ENCODE data around the gene CREBRF.
A peak's percentile ranks its signal among the peaks of the same experiment; 100 is the strongest.
"Not testable (repeated sequence)": the region's sequence is repeated elsewhere in the genome, so short reads cannot be mapped to it uniquely, and the experiment has no call there.

CREBRF gene

DNA sequence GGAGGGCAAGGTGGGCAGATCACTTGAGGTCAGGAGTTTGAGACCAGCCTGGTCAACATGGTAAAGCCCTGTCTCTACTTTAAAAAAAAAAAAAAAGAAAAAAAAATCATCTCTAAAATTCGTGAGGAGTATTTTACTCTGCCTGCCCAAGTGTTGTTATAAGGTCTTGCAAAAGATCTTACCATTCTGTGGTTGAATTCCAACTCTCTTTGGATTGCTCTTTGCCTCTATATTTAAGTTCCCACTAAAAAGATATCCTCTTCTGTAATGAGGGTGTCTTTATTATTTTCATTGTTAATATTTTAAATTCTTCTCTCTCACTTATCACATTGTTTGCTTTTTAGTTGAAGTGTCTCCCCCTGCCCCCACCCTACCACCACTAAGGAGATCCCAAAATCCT, 33.4 kb downstream of the CREBRF start:
- DNase-seq, result no peak

DNA sequence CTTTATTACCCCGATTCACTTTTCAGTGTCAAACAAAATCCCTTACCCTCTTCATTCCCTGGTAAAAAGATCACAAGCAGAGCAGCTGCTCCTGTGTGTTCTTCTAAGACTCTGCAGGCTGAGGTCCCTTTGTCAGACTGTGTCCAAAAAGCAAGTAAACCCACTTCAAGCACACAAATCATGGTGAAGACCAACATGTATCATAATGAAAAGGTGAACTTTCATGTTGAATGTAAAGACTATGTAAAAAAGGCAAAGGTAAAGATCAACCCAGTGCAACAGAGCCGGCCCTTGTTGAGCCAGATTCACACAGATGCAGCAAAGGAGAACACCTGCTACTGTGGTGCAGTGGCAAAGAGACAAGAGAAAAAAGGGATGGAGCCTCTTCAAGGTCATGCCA, 34.5 kb downstream of the CREBRF start:
- no peak for DNase-seq

DNA sequence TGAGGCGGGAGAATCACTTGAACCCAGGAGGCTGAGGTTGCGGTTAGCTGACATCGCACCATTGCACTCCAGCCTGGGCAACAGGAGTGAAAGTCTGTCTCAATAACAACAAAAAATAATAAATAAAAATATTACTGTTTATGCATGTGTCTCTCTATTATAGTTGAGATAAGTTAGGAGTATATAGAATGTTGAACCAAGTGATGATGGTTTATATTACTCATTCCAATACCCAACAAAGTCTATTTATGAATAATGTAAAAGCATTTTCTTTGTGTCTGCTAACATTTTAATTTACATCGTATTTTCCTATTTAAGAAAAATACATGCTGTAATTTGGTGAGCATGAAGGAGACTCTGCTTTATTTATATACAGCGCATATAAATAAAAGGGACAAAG, 35.8 kb downstream of the CREBRF start:
- DNase-seq, result no peak

DNA sequence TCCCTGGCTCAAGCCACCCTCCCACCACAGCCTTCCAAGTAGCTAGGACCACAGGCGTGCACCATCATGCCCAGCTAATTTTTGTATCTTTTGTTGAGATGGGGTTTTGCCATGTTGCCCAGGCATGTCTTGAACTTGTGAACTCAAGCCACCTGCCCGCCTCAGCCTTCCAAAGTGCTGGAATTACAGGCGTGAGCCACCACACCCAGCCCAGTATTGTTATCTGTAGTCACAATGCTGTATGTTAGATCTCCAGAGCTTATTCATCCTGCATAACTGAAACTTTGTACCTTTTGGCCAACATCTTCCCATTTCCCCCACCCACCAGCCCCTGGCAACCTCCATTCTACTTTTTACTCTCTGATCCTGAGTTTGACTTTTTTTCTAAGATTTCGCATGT, 37.5 kb downstream of the CREBRF start:
- DNase-seq, result no peak

DNA sequence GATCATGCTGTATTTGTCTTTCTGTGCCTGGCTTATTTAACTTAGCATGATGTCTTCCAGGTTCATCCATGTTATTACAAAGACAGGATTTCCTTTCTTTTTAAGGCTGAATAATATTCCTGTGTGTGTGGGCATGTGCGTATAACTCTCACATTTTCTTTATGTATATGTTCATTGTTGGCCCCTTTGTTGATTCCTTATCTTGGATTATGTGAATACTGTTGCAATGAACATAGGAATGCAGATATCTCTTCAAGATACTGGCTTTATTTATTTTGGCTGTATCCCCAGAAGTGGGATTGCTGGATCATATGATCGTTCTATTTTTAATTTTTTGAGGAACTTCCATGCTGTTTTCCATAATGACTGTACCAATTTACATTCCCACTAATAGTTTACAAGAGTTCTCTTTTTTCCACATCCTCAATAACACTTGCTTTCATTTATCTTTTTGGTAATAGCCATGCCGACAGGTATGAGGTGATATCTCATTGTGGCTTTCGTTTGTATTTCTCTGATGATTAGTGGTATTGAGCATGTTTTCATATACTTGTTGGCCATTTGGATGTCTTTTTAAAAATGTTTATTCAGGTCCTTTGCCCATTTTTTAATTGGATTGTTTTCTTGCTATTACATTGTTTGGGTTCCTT, 38.0 kb downstream of the CREBRF start:
- DNase-seq, result no peak

DNA sequence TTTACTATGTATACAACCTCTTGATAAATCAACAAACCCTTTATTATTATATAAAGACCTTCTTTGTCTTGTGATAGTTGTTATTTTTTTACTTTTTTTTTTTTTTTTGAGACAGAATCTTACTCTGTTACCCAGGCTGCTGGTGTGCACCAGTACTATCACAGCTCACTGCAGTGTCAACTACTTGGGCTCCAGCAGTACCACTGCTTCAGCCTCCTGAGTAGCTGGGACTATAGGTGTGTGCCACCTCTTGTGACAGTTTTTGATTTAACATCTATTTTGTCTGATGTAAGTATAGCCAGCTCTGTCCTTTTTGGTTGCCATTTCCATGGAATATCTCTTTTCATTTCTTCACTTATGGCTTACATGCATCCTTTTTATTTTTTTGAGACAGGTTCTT, 42.6 kb downstream of the CREBRF start:
- no peak for DNase-seq

DNA sequence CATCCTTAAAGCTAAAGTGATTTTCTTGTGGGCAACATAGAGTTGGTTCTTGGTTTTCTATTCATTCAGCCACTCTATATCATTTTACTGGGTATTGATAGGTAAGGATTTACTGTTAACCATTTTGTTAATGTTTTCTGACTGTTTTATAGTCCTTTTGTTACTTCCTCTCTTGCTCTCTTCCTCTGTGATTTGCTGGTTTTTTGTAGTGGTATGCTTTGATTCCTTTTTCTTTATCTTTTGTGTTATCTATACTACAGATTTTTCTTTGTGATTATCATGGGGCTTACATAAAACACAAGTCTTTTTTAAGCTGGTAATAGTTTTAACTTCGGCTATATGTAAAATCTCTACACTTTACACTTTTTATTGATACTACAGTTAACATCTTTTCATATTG, 43.3 kb downstream of the CREBRF start:
- DNase-seq, result no peak

DNA sequence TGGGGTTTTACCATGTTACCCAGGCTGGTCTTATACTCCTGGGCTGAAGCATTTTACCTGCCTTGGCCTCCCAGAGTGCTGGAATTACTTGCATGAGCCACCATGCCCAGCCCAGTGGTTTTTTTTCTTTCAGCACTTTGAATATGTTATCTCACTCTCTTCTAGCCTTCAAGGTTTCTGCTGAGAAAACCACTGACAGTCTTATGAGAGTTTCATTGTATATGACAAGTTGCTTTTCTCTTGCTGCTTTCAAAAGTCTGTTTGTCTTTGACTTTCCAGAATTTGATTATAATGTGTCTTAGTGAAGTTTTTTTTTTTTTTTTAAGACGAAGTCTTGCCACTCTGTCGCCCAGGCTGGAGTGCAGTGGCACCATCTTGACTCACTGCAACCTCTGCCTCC, 45.1 kb downstream of the CREBRF start:
- DNase-seq, result no peak

DNA sequence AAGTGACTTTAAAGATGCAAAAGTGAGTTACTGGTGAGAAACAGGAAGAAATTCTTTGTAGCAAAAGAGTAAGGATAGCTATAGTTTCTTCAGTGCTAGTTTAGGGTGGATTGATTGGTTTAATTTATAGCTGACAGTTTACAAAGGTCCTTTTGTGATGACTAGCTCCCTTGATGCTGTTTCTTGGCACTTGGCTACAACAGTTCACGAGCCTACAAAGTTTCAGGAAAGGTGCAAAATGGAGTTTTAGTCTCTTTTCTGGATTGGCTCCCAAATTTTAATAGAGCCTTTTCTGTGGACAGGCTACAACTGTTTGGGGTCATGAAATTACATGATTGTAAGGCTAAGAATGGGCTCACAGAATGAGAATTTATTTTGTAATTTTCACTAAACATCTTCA, 47.3 kb downstream of the CREBRF start:
- DNase-seq, result no peak

DNA sequence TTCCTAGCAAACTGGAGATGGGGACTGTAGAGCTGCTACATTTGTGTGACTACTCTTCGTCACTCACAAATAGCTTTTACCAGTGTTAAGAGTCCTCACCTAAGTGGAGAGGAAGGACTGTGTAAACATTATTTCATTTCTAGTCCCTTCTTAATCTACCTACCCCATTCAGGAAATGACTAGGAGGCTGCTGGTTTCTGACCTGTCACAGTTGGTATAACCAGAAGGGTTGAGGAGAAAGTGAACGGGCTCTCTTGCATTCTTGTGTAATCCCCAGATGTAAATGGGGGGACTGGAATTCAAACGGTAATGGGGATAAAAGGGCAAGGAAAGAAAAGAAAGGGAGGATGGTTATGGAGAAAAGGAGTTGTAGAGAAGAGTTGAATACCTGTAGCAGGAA, 52.8 kb downstream of the CREBRF start:
- no peak for DNase-seq

DNA sequence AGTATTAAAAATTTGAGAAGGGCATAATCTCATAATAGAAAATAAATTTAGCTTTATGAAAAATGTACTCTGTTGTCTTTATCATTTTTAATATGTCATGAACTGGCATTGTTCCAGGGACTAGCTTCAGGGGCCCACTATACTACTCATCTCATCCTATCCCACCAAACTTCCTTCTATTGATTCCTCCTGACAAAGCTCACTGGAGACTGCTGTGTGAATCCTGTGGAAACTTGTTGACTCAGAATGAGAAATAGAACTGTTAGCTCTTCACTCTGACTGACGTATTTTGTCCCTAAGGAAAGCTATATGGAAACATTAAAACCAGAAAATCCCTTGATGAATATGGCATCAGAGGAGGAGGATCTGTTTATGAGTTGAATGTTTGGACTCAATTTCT, 58.4 kb downstream of the CREBRF start:
- DNase-seq, result no peak

DNA sequence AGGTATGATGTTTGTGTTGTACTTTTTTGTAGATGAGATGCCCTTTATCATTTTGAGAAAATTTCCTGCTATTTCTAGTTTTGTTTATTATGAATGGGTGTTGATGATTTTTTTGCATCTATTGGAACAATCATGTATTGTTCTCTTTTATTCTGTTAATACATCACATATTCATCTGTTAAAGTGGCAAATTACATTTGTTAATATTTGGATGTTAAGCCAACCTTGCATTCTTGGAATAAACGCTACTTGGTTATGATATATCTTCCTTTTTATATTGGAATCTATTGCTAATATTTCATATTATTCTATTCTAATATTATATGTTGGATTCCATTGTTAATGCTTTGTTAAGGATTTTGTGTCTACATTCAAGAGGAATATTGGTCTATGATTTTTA, 63.6 kb downstream of the CREBRF start:
- DNase-seq, result no peak

DNA sequence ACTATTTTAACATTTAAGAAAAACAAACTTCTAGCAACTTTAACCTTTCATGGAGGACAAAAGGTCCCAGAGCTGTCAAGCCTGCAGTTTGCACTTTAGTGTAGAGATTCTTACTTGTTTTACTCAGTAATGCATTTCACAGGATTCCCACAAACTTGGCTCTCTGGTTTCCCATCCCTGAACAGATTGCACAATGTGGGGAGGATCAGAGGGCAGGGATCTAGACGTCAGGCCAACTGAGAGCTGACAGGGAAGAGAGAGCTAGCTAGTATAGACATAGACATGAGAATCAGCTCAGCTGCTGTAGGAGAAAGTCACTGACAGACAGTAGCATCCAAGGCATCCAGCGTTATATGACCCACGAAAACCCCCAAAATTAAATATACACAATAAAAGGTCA, 67.3 kb downstream of the CREBRF start:
- DNase-seq, result no peak

DNA sequence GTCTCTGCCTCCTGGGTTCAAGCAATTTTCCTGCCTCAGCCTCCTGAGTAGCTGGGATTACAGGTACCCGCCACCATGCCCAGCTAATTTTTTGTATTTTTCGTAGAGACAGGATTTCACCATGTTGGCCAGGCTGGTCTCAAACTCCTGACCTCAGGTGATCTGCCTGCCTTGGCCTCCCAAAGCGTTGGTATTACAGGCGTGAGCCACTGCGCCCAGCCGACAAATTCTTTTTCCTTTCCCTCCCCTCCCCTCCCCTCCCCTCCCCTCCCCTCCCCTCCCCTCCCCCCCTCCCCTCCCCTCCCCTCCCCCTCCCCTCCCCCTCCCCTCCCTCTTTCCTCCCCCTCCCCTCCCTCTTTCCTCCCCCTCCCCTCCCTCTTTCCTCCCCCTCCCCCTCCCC, 76.0 kb downstream of the CREBRF start:
- not testable (repeated sequence) for DNase-seq

DNA sequence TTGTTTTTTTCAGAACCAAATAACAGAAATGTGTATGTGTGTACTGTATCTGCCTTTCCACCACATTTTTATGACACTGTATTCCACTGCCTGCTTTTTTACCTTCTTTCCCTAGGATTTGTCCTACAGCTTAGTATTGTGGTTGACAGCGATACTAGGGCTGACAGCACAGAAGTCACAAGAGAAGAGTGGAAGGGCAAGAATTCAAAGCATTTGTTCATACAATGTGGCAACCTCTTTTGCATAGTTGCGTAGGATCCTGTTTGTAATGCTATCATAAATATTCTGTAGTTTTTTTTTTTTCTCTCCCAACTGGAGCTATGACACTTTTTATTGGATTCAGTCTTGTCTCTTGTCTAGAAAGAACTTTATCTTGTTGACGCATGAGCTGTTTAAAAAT, 82.6 kb downstream of the CREBRF start:
- no peak for DNase-seq

DNA sequence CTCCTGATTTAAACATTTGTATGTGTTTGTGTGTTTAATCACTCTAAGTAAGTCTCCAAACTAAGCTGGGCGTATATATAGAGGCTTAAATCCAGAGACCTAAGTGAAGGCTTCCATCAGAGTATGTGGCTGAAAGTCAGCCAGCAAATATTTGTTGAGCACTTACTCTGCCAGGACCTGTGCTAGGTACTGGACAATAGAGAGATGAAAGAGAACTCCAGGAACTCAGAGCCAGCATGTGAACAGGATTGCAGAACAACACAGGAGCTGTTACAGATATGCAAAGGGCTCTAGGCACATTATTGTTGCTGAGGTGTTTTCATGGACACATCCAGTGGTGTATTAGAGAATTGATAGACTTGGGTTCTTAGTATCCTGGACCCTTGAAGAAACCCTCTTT, 83.5 kb downstream of the CREBRF start:
- DNase-seq, result no peak

DNA sequence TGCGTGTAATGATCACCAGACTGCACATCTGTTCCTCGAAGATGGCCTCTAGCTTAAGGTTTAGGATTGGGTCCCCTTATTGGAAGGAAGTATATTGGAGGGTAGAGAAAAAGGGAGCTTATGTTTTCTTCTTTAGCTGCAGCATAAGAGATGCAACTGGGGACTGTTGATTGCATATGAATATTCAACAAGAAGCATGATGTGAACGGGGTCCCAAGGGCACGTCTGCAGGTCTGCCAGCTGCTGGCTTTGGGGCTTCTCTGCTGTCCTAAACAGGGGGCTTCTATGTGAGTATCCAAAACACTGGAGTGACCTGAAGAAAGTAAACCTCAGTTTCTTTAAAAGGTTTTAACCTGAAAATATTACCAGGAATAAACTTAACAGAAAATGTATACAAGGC, 84.6 kb downstream of the CREBRF start:
- DNase-seq, result no peak

DNA sequence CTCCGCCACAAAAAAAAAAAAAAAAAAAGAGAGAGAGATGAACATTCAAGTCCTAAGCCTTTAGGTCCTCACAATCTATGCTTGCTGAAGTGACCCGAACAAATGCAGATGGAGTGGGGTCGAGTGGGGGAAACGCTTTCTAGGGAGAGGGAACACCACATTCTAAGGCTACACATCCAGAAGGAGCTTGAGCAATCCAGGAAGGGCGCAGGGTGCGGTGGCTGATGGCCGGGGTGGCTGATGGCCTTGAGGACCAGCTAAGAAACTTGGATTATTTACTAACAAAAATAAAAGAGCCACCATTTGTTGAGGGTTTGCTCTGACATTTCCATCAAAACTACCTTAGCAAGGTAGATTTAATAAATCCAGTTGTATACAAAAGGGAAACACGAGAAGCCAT, 87.4 kb downstream of the CREBRF start:
- no peak for DNase-seq

DNA sequence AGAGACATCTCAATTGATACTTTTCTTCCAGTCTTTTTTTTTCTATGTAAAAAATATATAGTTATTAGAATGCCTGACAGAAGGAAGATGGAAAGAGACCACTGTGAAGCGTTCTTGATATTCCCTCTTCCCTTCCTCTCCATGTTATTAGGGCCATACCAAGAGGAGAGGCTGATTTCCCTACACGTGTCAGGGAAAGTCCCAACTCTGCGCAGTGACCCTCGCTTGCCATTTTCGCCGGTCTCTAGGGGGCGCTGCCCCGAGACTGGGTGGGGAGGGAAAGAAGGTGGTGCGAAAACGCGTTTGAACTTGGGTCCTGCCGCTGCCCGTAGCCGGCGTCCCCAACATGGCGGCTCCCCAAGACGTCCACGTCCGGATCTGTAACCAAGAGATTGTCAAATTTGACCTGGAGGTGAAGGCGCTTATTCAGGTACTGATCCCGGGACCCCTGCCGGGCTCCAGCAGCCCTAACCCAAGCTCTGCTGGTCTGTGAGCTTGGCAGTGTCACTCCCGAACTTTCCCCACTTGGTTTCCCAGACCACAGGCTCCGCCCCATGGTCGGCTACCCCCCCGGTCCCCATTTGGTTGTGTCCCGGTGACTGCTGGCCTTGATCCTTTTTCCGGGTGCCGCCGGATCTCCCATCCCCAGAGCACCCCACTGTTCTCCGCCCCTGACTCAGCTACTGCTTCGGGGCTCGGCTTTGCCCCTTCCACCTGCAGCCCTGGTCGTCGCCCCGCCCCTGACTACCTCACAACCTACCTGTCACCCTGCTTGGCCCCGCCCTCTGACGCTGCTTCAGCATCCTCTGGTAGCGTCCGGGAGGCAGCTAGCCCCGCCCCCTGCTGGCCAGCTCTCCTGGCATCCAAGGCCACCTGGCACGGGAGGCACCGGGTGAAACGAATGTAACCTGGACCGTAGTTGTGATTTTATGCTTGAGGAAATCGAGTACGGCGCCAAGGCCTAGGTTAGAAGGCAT, 88.3 kb downstream of the CREBRF start, which contains the start of gene BNIP1:
TSS of gene BNIP1 (plus strand) at position 332 of the 977 bp plus-strand sequence. CDS start at position 347, 15 bp downstream.
- DNase-seq, result peak; percentile 97 to 98

DNA sequence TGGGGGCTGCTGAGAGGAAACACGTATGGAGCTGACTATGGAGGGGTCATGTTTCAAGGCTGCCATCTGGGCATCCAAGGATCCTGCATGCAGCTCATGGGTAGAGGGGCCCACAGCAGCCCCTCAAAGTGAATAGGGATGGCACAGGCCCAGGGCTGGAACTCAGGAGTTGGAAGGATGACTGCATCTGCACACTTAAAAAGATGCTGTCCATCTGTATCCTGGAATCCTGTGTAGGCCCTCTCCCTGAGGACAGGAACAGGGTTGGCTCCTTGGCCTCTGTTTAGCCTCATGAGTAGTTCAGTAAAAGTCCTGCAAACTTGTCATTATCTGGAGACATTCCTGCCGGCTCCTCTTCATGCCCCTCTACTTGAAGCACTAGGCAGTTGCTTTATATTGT, 92.2 kb downstream of the CREBRF start:
- no peak for DNase-seq

DNA sequence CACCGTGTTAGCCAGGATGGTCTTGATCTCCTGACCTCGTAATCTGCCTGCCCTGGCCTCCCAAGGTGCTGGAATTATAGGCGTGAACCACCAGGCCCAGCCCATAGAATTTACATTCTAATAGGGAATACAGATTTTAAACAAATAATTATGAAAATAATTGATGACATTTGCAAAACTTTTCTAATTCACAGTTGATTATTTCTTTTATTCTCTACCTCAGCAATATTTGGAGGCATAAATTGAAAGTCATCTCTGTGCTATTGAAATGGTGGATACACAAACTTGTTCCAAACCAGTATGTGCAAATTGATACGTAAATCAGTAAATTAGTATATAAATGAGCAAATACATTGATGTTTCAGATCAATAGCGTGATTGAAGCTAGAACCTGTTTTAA, 96.4 kb downstream of the CREBRF start:
- DNase-seq, result no peak

DNA sequence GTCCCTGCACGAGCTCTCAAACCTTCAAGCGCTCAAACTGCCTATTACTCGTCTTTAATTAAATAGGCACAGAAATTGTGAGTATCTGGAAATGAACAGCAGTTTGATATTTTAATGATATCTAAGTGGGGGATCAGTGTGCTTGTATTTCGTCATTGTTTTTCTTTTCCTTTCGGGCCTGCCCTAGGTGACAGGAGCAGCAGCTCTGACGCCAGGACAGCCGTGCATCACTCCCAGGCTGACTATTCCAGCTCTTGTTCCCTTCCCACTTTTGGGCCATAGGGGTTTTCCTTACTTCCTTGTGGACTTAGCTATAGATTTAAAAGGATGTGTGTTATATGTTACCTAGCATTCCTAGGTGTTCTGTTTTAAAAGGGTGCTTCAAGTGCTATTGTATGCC, 97.7 kb downstream of the CREBRF start:
- DNase-seq, result no peak

DNA sequence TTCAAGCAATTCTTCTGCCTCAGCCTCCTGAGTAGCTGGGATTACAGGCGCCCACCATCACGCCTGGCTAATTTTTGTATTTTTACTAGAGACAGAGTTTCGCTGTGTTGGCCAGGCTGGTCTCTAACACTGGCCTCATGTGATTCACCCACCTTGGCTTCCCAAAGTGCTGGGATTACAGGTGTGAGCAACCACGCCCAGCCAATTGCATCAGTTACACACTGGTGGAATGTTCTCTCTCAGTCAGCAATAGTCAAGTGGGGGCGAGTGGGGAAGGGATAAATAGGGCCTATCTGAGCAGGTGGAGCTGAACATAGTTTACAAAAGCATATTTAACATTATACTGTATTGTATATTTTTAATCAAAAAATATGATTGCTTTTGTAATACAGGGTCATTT, 98.5 kb downstream of the CREBRF start:
- not testable (repeated sequence) for DNase-seq

DNA sequence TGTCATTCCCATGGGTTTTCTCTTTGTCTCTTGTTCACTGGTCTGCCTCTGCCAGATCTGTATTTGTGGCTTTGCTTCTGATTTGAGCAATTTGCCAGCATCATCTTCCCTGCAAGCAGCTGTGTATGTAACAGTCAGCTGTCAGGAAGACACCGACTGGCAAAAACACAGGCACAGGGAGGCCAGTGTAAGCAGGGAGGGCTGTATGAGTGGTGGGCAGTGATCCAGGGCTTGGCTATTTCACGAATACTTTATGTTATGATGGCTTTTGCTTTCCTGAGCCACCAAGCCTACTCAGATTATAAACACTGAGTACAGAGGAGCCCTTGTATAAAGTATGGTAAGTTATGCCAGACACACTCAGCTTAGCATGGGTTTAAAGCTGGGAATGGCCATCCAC, 99.8 kb downstream of the CREBRF start:
- DNase-seq, result no peak
